Gastroesophageal sphincter (tissue), 3 donors: ENCODE measurements around the gene SLC9A3.

Experiments used
- CTCF ChIP-seq, 4 experiments: fragments of 200-600 bp in 2 of 4; fragments of 450-650 bp in 2 of 4; sonication (generic) in 1 of 4; IDR thresholded peaks; one replicate each; pipeline ENCODE4 v1.5.1; 2017 to 2019; ENCODE audit warnings: antibody characterized with exemption in 4 of 4, mild to moderate bottlenecking in 2 of 4, moderate library complexity in 2 of 4
- POLR2A ChIP-seq, 2 donors: fragments of 450-650 bp; IDR thresholded peaks; one replicate each; pipeline ENCODE4 v1.6.1; 2017; ENCODE audit warnings: antibody characterized with exemption in 2 of 2, mild to moderate bottlenecking in 2 of 2, moderate library complexity in 1 of 2
- POLR2AphosphoS5 ChIP-seq: sonication (generic); formaldehyde crosslinking; IDR thresholded peaks from one replicate; pipeline ENCODE4 v1.6.1; 2017; ENCODE audit warnings: antibody characterized with exemption

- TF ChIP-seq CTCF (IDR thresholded peaks at IDR 0.05) (no peak), POLR2A (IDR thresholded peaks at IDR 0.05) (no peak), POLR2AphosphoS5 (no peak)
Measured at GRCh38 chr5:526456-527088, 2.3 kb upstream of the SLC9A3 start.
